ENCODE data around the gene TMEM209. TPM values are rescaled to one million over a fixed set of nuclear protein-coding genes. Genes with fewer than 3 reads are reported as not detected.
"Not testable (repeated sequence)": the region's sequence is repeated elsewhere in the genome, so short reads cannot be mapped to it uniquely, and the experiment has no call there.

TMEM209 gene
- total RNA-seq, 6 experiments from 2014 or later = 14.2 to 17.3 (median 16.9) TPM

DNA sequence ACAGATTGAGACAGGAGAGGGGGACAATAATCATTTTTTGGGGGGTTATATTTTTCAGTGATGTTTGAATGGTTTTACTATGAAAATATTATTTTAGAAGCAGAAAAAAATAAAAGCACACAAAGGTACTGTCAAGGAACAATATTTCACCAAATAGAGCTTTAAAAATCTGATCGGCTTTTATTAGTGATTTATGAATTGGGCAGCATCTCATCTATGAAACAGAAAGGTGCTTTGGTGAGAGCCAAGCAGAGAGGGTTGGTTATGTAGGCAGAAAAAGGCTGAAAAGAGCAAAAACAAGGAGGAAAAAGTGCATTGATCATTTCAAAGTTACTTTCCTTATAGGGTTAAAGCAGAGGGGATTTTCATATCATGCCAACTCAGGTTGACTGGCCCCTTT is 35.0 kb upstream of the TMEM209 start:
- no peaks in the 10 kb centered on the region for H3K36me3 Mint-ChIP-seq (ENCODE audit: low read depth)
- H3K27me3 Mint-ChIP-seq (ENCODE audit: insufficient read depth) = peaks cover 24% of the 10 kb centered on the region
- no peak for TF ChIP-seq CTCF (IDR thresholded peaks at IDR 0.05)
- H3K4me3 Mint-ChIP-seq = no peak overlapping the region
- DNase-seq = no peak
- peaks cover 20% of the 10 kb centered on the region for H3K4me1 Mint-ChIP-seq (ENCODE audit: low read depth)
- H3K27ac Mint-ChIP-seq = no peak overlapping the region
- no peaks in the 10 kb centered on the region for H3K9me3 Mint-ChIP-seq

DNA sequence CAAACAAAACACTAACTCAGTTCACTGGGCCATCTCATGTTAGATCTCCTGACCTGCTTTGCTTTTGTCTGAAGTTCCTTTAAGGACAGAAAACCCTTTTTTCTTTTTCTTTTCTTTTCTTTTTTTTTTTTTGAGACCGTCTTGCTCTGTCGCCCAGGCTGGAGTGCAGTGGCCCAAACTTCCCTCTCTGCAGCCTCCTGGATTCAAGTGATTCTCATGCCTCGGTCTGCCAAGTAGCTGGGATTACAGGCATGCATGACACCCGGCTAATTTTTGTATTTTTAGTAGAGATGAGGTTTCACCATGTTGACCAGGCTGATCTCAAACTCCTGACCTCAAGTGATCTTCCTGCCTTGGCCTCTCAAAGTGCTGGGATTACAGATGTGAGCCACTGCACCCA is 31.2 kb upstream of the TMEM209 start:
- not testable (repeated sequence) for H3K9me3 Mint-ChIP-seq; H3K27ac Mint-ChIP-seq; H3K4me1 Mint-ChIP-seq (ENCODE audit: low read depth); H3K36me3 Mint-ChIP-seq (ENCODE audit: low read depth); DNase-seq; H3K4me3 Mint-ChIP-seq
- peaks cover 26% of the 10 kb centered on the region for H3K27me3 Mint-ChIP-seq (ENCODE audit: insufficient read depth)

- Mint-ChIP-seq H3K27me3 (ENCODE audit: insufficient read depth) (peaks cover 21% of the 10 kb centered on the region), H3K9me3 (no peaks in the 10 kb centered on the region; the same call in 1 of the 2 replicates)
Observed at GRCh38 chr7:130234078-130234477, 28.9 kb upstream of the TMEM209 start.

GRCh38 chr7:130232209-130232608 is 27.0 kb upstream of the TMEM209 start:
- no peak overlapping the region for H3K4me3 Mint-ChIP-seq

More at GRCh38 chr7:130234078-130234477, 28.9 kb upstream of the TMEM209 start:
- no peak overlapping the region for H3K4me3 Mint-ChIP-seq
- no peak overlapping the region for H3K27ac Mint-ChIP-seq
- H3K36me3 Mint-ChIP-seq (ENCODE audit: low read depth) = no peaks in the 10 kb centered on the region
- H3K4me1 Mint-ChIP-seq (ENCODE audit: low read depth) = no peaks in the 10 kb centered on the region
- no peak for TF ChIP-seq CTCF (IDR thresholded peaks at IDR 0.05)
- no peak for DNase-seq

DNA sequence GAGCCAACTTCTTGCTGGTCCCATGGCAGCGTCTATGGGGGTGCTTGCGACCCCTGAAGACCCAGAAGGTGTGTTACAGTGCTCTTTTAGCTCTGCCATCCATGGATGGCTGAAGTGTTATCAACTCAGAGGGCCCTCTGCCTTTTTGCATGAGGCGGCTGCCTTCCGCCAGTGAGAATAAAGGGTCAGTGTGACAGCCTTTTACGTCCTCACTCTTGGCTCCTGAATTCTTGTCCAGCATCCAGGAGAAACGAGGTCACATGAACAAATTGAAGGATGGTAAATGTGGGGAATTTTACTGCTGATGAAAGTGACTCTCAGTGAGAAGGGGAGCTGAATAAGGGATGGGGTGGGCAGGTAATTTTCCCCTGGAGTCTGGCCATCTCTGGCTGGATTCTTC is 26.6 kb upstream of the TMEM209 start:
- H3K36me3 Mint-ChIP-seq (ENCODE audit: low read depth) = no peaks in the 10 kb centered on the region
- no peak for DNase-seq
- no peaks in the 10 kb centered on the region; the same call in 1 of the 2 replicates for H3K9me3 Mint-ChIP-seq
- peaks cover 27% of the 10 kb centered on the region for H3K27me3 Mint-ChIP-seq (ENCODE audit: insufficient read depth)
- no peak overlapping the region for H3K4me3 Mint-ChIP-seq
- no peaks in the 10 kb centered on the region for H3K4me1 Mint-ChIP-seq (ENCODE audit: low read depth)
- H3K27ac Mint-ChIP-seq = no peak overlapping the region
- no peak for TF ChIP-seq CTCF (IDR thresholded peaks at IDR 0.05)

More at GRCh38 chr7:130232209-130232608, 27.0 kb upstream of the TMEM209 start:
- H3K27me3 Mint-ChIP-seq (ENCODE audit: insufficient read depth) = peaks cover 27% of the 10 kb centered on the region
- TF ChIP-seq CTCF (IDR thresholded peaks at IDR 0.05) = no peak
- DNase-seq = no peak
- no peaks in the 10 kb centered on the region for H3K36me3 Mint-ChIP-seq (ENCODE audit: low read depth)
- H3K27ac Mint-ChIP-seq = no peak overlapping the region
- H3K4me1 Mint-ChIP-seq (ENCODE audit: low read depth) = no peaks in the 10 kb centered on the region
- no peaks in the 10 kb centered on the region; the same call in 1 of the 2 replicates for H3K9me3 Mint-ChIP-seq

- DNase-seq; H3K36me3 Mint-ChIP-seq (ENCODE audit: low read depth); H3K4me1 Mint-ChIP-seq (ENCODE audit: low read depth); H3K9me3 Mint-ChIP-seq; H3K4me3 Mint-ChIP-seq; H3K27ac Mint-ChIP-seq: not testable (repeated sequence)
- H3K27me3 Mint-ChIP-seq (ENCODE audit: insufficient read depth) = peaks cover 22% of the 10 kb centered on the region
Observed at GRCh38 chr7:130229981-130230380, 24.8 kb upstream of the TMEM209 start.

All from HFFc6 (cell line).